ENCODE results near the gene SLC2A8.
A peak's percentile ranks its signal among the peaks of the same experiment; 100 is the strongest.

SLC2A8 gene

DNA sequence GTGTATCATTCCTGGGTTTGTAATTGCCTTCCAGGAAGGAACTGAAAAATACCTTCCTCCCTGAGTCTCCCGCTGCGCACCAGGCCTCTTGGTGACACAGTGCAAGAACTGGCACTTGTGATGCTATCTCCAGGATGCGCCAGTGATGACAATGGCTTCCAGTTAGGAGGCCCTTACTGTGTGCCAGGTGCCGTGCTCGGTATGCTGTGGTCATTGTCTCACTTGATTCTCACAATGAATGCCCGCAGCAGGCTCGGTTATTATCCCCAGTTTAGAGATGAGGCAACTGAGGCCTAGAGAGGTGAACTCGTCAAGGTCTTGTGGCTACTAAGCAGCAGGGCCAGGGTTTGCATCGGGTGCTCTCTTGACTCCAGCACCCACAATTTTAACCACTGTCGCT is 31.5 kb upstream of the SLC2A8 start:
- Mint-ChIP-seq H3K27ac (no peak overlapping the region), H3K27me3 (ENCODE audit: low read depth) (peaks cover 25% of the 10 kb centered on the region), H3K36me3 (ENCODE audit: low read depth) (no peaks in the 10 kb centered on the region), H3K4me3 (no peak overlapping the region), H3K9me3 (no peaks in the 10 kb centered on the region), H3K4me1 (ENCODE audit: low read depth) (peaks cover 9% of the 10 kb centered on the region)
- no peak for DNase-seq (ENCODE audit: low spot score)

- no peaks in the 10 kb centered on the region for H3K9me3 Mint-ChIP-seq
- H3K4me3 Mint-ChIP-seq = no peak overlapping the region
- peaks cover 3% of the 10 kb centered on the region for H3K4me1 Mint-ChIP-seq (ENCODE audit: low read depth)
- no peaks in the 10 kb centered on the region for H3K36me3 Mint-ChIP-seq (ENCODE audit: low read depth)
- no peak overlapping the region for H3K27ac Mint-ChIP-seq
- no peak for DNase-seq (ENCODE audit: low spot score)
- H3K27me3 Mint-ChIP-seq (ENCODE audit: low read depth) = peaks cover 33% of the 10 kb centered on the region
Observed at GRCh38 chr9:127366594-127366993, 30.4 kb upstream of the SLC2A8 start.

- H3K27ac Mint-ChIP-seq = no peak overlapping the region
- H3K36me3 Mint-ChIP-seq (ENCODE audit: low read depth) = no peaks in the 10 kb centered on the region
- no peaks in the 10 kb centered on the region for H3K9me3 Mint-ChIP-seq
- no peaks in the 10 kb centered on the region for H3K4me1 Mint-ChIP-seq (ENCODE audit: low read depth)
- no peak overlapping the region for H3K4me3 Mint-ChIP-seq
- no peak for DNase-seq (ENCODE audit: low spot score)
- peaks cover 46% of the 10 kb centered on the region for H3K27me3 Mint-ChIP-seq (ENCODE audit: low read depth)
Observed at GRCh38 chr9:127368852-127369402, 28.0 kb upstream of the SLC2A8 start.

DNA sequence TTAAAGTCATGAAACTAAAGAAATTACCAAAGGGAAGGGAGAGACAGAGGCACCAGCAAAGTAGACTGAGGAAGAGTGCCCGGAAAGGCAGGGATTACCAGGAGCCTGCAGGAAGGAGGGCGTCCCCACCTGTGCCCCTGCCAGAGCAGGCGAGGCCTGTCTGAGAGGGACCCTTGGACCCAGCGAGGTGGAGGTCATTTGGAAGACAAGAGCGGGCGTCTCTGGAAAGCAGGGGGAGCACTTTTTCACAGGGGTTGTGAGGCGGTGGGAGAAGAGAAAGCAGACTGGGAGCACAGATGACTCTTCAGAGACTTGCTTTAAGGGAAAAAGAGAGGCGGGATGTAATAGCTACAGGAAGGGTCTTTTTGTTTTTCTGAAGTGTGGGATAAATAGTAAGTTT is 27.5 kb upstream of the SLC2A8 start:
- Mint-ChIP-seq H3K4me1 (ENCODE audit: low read depth) (no peaks in the 10 kb centered on the region), H3K27ac (no peak overlapping the region), H3K4me3 (no peak overlapping the region), H3K9me3 (no peaks in the 10 kb centered on the region), H3K27me3 (ENCODE audit: low read depth) (peaks cover 51% of the 10 kb centered on the region), H3K36me3 (ENCODE audit: low read depth) (no peaks in the 10 kb centered on the region)
- no peak for DNase-seq (ENCODE audit: low spot score)

GRCh38 chr9:127370147-127370579 is 26.8 kb upstream of the SLC2A8 start:
- Mint-ChIP-seq H3K4me1 (ENCODE audit: low read depth) (no peaks in the 10 kb centered on the region), H3K27ac (no peak overlapping the region), H3K9me3 (no peaks in the 10 kb centered on the region), H3K4me3 (no peak overlapping the region), H3K36me3 (ENCODE audit: low read depth) (no peaks in the 10 kb centered on the region), H3K27me3 (ENCODE audit: low read depth) (peaks cover 54% of the 10 kb centered on the region)
- DNase-seq (ENCODE audit: low spot score) = no peak

DNA sequence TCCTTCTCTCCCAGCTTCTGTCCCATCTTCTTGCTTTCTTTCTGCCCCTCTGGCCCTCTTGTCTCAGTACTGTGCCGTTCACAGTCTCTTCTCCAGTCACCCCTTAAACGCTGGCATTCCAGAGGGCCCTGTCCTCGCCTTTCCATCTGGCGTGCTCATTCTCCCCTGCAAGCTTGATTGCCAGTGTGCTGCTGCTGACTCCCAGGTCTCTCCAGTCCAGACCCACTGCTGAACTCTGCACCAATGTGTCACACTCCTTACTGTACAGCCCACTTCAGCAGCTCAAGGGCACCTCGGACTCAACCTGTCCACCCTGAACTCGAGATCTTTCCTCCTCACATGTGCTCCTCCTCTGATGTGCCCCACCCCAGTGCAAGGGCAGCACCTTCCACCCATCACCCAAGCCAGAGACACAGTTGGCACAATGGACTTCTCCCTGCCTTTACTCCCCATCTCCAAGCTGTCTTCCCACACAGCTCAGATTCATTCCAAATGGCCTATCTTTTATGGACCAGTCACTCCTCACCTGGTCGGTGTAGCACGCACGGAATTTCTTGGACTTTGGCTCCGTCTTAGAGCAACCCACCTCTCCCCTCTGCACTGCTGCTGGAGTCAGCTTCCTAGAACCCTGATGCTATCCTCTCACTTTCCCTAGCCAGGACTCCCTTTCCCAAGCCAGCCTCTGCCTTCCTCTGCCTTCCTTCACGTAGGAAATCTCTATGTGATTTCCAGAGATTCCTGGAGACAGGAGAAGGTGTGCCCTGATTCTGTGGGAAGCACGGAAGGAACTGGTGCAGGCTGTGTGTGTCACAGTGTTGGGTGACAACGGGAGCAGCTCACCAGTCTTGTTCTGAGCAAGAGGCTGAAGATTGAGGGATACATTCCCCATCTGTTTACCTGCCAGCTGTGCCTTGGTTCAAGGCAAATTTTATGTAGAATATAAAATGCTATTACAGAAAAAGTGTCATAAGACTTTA is 26.0 kb upstream of the SLC2A8 start:
- Mint-ChIP-seq H3K27ac (no peak overlapping the region), H3K36me3 (ENCODE audit: low read depth) (no peaks in the 10 kb centered on the region), H3K4me3 (no peak overlapping the region), H3K9me3 (no peaks in the 10 kb centered on the region), H3K4me1 (ENCODE audit: low read depth) (no peaks in the 10 kb centered on the region), H3K27me3 (ENCODE audit: low read depth) (peaks cover 62% of the 10 kb centered on the region)
- no peak for DNase-seq (ENCODE audit: low spot score)

DNA sequence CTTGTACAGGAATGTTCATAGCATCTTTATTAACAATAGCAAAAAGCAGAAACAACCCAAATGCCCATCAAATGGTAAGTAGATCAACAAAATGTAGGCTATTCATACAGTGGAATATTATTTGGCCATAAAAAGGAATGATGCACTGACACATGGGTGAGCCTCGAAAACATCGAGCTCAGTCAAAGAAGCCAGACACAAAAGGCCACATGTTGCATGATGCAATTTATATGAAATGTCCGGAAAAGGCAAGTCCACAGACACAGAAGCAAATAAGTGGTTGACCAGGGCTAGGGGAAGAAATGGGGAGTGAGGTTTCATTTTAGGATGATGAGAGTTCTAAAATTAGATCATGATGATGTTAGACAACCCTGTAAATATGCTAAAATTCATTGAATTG is 16.5 kb upstream of the SLC2A8 start:
- no peak overlapping the region for H3K27ac Mint-ChIP-seq
- H3K4me3 Mint-ChIP-seq = no peak overlapping the region
- no peaks in the 10 kb centered on the region for H3K4me1 Mint-ChIP-seq (ENCODE audit: low read depth)
- H3K27me3 Mint-ChIP-seq (ENCODE audit: low read depth) = peaks cover 55% of the 10 kb centered on the region
- no peak for DNase-seq (ENCODE audit: low spot score)
- peaks cover 4% of the 10 kb centered on the region for H3K9me3 Mint-ChIP-seq
- no peaks in the 10 kb centered on the region for H3K36me3 Mint-ChIP-seq (ENCODE audit: low read depth)

- peaks cover 54% of the 10 kb centered on the region for H3K27me3 Mint-ChIP-seq (ENCODE audit: low read depth)
- H3K27ac Mint-ChIP-seq = no peak overlapping the region
- no peaks in the 10 kb centered on the region for H3K36me3 Mint-ChIP-seq (ENCODE audit: low read depth)
- no peak for DNase-seq (ENCODE audit: low spot score)
- peaks cover 4% of the 10 kb centered on the region for H3K9me3 Mint-ChIP-seq
- H3K4me1 Mint-ChIP-seq (ENCODE audit: low read depth) = peaks cover 3% of the 10 kb centered on the region
- no peak overlapping the region for H3K4me3 Mint-ChIP-seq
Observed at GRCh38 chr9:127382541-127382940, 14.4 kb upstream of the SLC2A8 start.

GRCh38 chr9:127384016-127384730 is 12.8 kb upstream of the SLC2A8 start:
- Mint-ChIP-seq H3K9me3 (peaks cover 4% of the 10 kb centered on the region), H3K27ac (no peak overlapping the region), H3K27me3 (ENCODE audit: low read depth) (peaks cover 54% of the 10 kb centered on the region), H3K4me1 (ENCODE audit: low read depth) (peaks cover 15% of the 10 kb centered on the region), H3K4me3 (no peak overlapping the region), H3K36me3 (ENCODE audit: low read depth) (no peaks in the 10 kb centered on the region)
- DNase-seq (ENCODE audit: low spot score) = no peak

GRCh38 chr9:127384901-127385300 is 12.1 kb upstream of the SLC2A8 start:
- no peak overlapping the region for H3K27ac Mint-ChIP-seq
- H3K4me3 Mint-ChIP-seq = no peak overlapping the region
- H3K36me3 Mint-ChIP-seq (ENCODE audit: low read depth) = no peaks in the 10 kb centered on the region
- peaks cover 21% of the 10 kb centered on the region for H3K4me1 Mint-ChIP-seq (ENCODE audit: low read depth)
- no peak for DNase-seq (ENCODE audit: low spot score)
- H3K27me3 Mint-ChIP-seq (ENCODE audit: low read depth) = peaks cover 47% of the 10 kb centered on the region
- H3K9me3 Mint-ChIP-seq = no peaks in the 10 kb centered on the region

GRCh38 chr9:127386249-127386648 is 10.7 kb upstream of the SLC2A8 start:
- H3K36me3 Mint-ChIP-seq (ENCODE audit: low read depth) = peaks cover 2% of the 10 kb centered on the region
- no peak for DNase-seq (ENCODE audit: low spot score)
- peaks cover 28% of the 10 kb centered on the region for H3K4me1 Mint-ChIP-seq (ENCODE audit: low read depth)
- no peak overlapping the region for H3K27ac Mint-ChIP-seq
- H3K4me3 Mint-ChIP-seq = no peak overlapping the region
- peaks cover 41% of the 10 kb centered on the region for H3K27me3 Mint-ChIP-seq (ENCODE audit: low read depth)
- H3K9me3 Mint-ChIP-seq = no peaks in the 10 kb centered on the region

DNA sequence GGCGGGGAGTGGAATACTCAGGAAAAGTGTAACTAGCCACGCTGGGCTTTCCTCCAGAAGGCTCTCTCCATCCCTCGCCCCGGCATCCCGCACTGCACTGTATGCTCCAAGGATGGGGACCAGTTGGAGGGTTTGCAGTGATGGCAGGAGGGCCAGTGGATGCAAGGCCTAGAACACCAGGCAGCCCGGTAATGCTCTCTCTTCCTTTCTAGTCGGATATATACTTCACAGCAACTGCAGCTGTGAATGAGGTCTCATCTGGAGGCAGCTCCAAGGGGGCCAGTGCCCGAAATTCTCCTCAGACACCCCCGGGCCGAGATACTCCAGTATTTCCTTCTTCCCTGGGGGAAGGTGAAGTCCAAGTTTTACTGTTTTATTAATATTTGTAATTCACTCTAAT is 10.0 kb upstream of the SLC2A8 start:
- H3K4me3 Mint-ChIP-seq = no peak overlapping the region
- no peak for DNase-seq (ENCODE audit: low spot score)
- H3K4me1 Mint-ChIP-seq (ENCODE audit: low read depth) = peaks cover 30% of the 10 kb centered on the region
- H3K9me3 Mint-ChIP-seq = no peaks in the 10 kb centered on the region
- H3K27ac Mint-ChIP-seq = no peak overlapping the region
- peaks cover 2% of the 10 kb centered on the region for H3K36me3 Mint-ChIP-seq (ENCODE audit: low read depth)
- H3K27me3 Mint-ChIP-seq (ENCODE audit: low read depth) = peaks cover 42% of the 10 kb centered on the region

DNA sequence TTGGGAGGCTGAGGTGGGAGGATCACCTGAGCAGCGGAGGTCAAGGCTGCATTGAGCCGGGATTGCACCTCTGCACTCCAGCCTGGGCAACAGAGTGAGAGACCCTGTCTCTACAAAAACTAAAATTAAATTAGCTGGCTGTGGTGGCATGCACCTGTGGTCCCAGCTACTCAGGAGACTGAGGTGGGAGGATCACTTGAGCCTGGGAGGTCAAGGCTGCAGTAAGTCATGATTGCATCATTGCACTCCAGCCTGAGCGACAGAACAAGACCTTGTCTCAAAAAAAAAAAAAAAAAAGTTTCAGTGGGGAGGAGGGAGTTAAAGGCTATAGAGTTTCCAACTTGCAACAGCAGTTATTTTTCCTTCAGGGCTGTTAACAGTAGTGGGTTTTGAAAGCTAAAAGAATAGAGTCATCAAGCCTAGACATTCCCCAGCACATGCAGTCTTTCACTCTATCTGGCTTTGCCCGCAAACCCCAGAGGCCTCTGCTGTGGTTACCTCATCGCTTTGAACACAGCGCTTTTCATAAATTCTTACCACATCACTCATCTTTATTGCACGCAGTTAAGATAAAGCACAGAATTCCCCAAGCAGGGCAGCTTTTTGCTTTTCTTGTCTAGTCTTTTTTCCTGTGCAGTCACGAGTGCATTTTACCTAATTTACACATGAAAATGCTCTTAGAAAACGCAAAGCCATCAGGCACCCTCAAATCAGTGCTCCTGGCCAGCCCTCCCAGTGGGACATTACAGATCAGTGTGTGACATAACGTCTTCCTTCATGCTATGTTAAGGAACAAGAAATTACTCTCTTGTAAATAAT is 8.7 kb upstream of the SLC2A8 start:
- H3K36me3 Mint-ChIP-seq (ENCODE audit: low read depth) = peaks cover 2% of the 10 kb centered on the region
- DNase-seq (ENCODE audit: low spot score) = peak; percentile 87
- peaks cover 42% of the 10 kb centered on the region for H3K27me3 Mint-ChIP-seq (ENCODE audit: low read depth)
- peak overlapping the region; percentile 66 for H3K4me3 Mint-ChIP-seq
- H3K27ac Mint-ChIP-seq = peak overlapping the region; percentile 69
- H3K4me1 Mint-ChIP-seq (ENCODE audit: low read depth) = peaks cover 33% of the 10 kb centered on the region
- no peaks in the 10 kb centered on the region for H3K9me3 Mint-ChIP-seq

All from T-helper 2 cell treated with Interferon-gamma antibody and Interleukin-4, amounts not matched to agents 5 μg/mL and 100 μg/mL, for 36 hours (primary cell).